Fibroblast of pulmonary artery (primary cell): ENCODE measurements around the gene ATXN1.

Source experiments
- DNase-seq: peaks from one replicate; pipeline ENCODE4 v3.0.0-alpha.2; 2010; ENCODE audit warnings: low read depth
- H3K4me3 ChIP-seq: replicated peaks from 2 replicates; pipeline ENCODE4 v1.5.1; 2011; ENCODE audit warnings: low read depth, mild to moderate bottlenecking, control low read depth, low read length, moderate library complexity
- TF ChIP-seq, protein P1 (sequence below): IDR thresholded peaks from 2 replicates; pipeline ENCODE4 v1.5.1; 2011; ENCODE audit warnings: mild to moderate bottlenecking, control low read depth, low read length, inconsistent platforms; ENCODE audit errors: missing control alignments

The ATXN1 gene

DNA sequence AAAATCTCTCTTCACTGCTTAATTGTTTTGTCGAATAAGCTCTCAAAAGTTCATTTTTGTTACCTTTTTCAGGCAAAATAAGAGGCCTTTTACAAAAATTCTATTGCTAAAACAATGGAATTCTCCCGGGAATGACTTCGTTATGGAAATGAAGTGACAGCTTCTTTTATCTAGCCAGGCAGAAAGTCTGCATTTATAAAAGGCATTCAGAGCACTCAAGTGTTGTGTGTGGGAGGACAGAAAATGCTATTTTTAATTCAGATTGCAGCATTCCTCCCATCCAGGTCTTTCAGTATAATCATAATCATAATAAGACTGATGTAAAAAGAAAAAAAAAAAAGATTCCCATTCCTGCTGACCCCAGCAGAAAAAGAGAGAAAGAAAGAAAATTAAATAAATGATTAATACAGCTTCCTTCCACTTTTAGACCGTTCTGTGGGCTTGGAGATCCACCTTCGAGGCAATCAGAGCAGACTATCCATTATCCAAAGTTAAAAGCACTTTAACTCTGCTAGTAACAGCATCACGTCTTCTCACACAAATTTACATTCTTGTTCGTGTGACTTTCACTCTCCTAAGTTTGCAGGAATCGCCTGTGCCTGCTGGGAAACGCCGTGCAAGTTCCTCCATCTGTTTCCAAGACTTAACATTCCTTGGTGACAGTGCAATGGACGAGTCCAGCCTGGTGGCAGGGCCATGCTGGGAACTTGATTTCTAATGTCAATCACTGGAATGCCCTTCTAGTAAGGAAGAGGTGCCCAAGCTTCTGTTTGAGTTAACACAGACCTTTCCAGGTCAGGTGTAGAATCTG is 264.1 kb downstream of the ATXN1 start:
- DNase-seq, result peak; percentile 50
- H3K4me3 ChIP-seq, result no peak overlapping the region
- TF ChIP-seq, protein P1, sequence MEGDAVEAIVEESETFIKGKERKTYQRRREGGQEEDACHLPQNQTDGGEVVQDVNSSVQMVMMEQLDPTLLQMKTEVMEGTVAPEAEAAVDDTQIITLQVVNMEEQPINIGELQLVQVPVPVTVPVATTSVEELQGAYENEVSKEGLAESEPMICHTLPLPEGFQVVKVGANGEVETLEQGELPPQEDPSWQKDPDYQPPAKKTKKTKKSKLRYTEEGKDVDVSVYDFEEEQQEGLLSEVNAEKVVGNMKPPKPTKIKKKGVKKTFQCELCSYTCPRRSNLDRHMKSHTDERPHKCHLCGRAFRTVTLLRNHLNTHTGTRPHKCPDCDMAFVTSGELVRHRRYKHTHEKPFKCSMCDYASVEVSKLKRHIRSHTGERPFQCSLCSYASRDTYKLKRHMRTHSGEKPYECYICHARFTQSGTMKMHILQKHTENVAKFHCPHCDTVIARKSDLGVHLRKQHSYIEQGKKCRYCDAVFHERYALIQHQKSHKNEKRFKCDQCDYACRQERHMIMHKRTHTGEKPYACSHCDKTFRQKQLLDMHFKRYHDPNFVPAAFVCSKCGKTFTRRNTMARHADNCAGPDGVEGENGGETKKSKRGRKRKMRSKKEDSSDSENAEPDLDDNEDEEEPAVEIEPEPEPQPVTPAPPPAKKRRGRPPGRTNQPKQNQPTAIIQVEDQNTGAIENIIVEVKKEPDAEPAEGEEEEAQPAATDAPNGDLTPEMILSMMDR, result no peak

DNA sequence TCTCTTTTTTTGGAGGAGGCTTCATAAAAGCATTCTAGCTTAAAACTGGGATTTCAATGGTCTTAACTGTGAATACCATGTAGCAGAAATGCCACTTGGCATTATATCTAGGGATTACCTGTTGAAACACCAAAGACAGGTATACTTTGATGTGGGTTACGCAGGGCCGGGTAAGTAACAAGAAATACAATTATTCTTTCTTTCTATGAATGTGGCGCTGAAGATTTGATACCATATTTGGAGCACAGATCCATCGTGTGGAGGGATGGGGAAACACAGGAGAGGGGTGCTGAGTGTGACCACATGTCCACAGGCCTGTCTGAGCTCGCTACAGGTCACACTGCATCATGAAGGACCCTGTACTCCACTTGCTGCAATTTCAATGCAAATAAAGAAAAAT is 265.1 kb downstream of the ATXN1 start:
- TF ChIP-seq, protein P1, result no peak
- DNase-seq, result no peak
- H3K4me3 ChIP-seq, result no peak overlapping the region

DNA sequence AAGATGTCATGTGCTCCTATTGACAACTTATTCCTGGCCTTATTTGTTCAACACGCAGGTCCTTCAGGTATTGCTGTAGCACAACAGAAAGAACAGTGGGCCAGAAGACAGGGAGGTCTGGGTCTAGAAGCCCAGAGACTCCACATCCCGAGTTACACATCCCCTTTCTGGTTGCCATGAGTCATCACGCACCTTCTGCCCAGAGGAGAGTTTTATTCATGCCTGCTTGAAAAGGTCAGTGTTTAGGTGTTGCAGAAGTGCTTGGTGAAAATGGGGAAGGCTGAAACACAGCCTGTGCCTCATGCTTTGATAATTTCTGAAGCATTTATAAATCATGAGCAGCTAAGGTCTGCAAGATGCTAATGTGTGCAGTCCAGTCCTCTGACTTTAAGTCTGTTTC is 266.5 kb downstream of the ATXN1 start:
- H3K4me3 ChIP-seq, result no peak overlapping the region
- TF ChIP-seq, protein P1, result no peak
- DNase-seq, result no peak

DNA sequence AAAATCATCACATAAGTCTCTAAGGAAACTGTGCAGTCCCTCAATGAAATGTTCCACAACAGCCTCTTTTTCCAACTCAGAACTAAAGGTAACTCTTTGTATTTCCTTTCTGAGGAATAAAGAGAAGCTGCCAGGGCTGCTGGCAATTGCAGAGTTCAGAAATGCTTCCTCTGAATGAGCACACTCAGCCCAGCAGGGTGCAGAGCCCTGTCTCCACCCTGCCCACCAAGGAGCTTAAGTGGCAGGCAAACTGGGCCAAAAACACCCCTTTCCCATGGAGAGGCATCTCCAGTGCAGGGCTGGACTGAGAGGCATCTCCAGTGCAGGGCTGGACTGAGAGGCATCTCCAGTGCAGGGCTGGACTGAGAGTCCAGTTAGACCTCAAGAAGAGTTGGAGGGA is 267.5 kb downstream of the ATXN1 start:
- TF ChIP-seq, protein P1, result no peak
- no peak overlapping the region for H3K4me3 ChIP-seq
- DNase-seq, result no peak

DNA sequence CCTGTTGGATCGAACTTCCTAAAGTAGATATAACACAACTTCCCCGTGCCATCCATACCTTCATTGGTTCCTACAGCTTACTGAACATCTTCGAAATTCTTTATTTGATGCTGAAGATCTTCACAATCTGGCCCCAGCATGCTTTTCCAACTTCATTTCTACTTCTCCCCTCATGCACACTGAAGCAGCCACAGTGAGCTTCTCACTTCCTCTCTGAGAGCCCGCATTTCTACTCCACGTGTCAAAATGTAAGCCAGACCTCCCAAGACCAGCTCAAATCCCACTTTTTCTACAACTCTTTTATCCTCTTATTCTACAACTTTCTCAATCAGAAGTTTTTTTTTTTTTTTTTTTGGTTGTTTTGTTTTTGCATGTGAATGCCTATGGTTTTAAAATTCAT is 268.1 kb downstream of the ATXN1 start:
- H3K4me3 ChIP-seq, result no peak overlapping the region
- TF ChIP-seq, protein P1, result no peak
- no peak for DNase-seq

DNA sequence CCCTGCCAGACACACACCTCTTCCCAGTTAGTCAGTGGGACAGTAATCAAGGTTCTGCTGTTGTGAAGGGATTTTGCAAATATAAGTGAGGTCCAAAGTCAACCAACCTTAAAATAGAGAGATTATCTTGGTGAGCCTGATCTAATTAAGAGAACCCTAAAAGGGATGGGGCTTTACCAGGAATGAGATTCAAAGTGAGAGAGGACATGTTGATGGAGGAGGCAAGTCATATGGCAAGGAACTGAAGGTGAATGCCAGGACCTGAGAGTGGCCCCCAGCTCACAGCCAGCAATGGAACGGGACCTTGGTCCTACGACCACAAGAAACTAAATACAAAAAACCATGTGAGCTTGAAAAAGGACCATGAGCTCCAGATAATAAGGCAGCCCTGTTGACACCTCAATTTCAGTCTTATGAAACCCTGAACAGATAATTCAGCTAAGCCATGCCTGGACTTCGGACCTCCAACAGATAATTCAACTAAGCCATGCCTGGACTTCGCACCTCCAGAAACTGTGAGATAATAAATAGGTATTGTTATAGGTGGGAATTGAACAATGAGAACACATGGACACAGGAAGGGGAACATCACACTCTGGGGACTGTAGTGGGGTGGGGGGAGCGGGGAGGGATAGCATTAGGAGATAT is 269.5 kb downstream of the ATXN1 start:
- TF ChIP-seq, protein P1, result no peak
- DNase-seq, result no peak
- H3K4me3 ChIP-seq, result no peak overlapping the region
